Activated CD4-positive, alpha-beta memory T cell treated with anti-CD3 and anti-CD28 coated beads, Interleukin-2, amount 10 ng/mL, durations not matched to agents 7 days and 5 days (primary cell): ENCODE measurements around the gene RIPPLY3. TPM values are rescaled to one million over a fixed set of nuclear protein-coding genes. Genes with fewer than 3 reads are reported as not detected.
"Not testable (repeated sequence)": the region's sequence is repeated elsewhere in the genome, so short reads cannot be mapped to it uniquely, and the experiment has no call there.

Source experiments
- CTCF ChIA-PET: fragments of 350-600 bp; sonication (Branson Sonifier 250); formaldehyde crosslinking; loops from one replicate; lab custom pipeline; 2021; ENCODE audit warnings: antibody characterized with exemption, inconsistent platforms; lab: Charles Lee
- POLR2A ChIA-PET: fragments of 350-600 bp; sonication (Branson Sonifier 250); formaldehyde crosslinking; loops from one replicate; lab custom pipeline; 2021; ENCODE audit warnings: antibody characterized with exemption; lab: Charles Lee
- DNase-seq: peaks from one replicate; pipeline ENCODE4 v3.0.0-alpha.2; 2020
- H3K27ac Mint-ChIP-seq: one replicate; pipeline ENCODE4 v1.8.0; 2021; ENCODE audit warnings: mild to moderate bottlenecking, mixed read lengths
- H3K27me3 Mint-ChIP-seq: one replicate; pipeline ENCODE4 v1.8.0; 2021; ENCODE audit warnings: mixed read lengths
- H3K36me3 Mint-ChIP-seq: one replicate; pipeline ENCODE4 v1.8.0; 2021; ENCODE audit warnings: low read depth, mixed read lengths
- H3K4me1 Mint-ChIP-seq: one replicate; pipeline ENCODE4 v1.8.0; 2021; ENCODE audit warnings: mixed read lengths
- H3K4me3 Mint-ChIP-seq: one replicate; pipeline ENCODE4 v1.8.0; 2021; ENCODE audit warnings: mild to moderate bottlenecking, mixed read lengths
- H3K9me3 Mint-ChIP-seq: one replicate; pipeline ENCODE4 v1.8.0; 2021; ENCODE audit warnings: mixed read lengths
- total RNA-seq, 2 experiments: library from RNA; stranded (reverse); gene quantifications; one replicate each; pipeline ENCODE4 v1.2.3, GENCODE V29; 2021

The RIPPLY3 gene
- total RNA-seq, 2 experiments from 2014 or later = not detected

GRCh38 chr21:37002851-37003250, 3.7 kb upstream of the RIPPLY3 start:
- DNase-seq, H3K9me3 Mint-ChIP-seq, POLR2A ChIA-PET, H3K27ac Mint-ChIP-seq, H3K36me3 Mint-ChIP-seq, H3K4me3 Mint-ChIP-seq, H3K27me3 Mint-ChIP-seq: not testable (repeated sequence)
- CTCF ChIA-PET = interaction anchor here (0.8 to 5.1 kb wide), 2 partner anchors 13 to 24 kb away, joined by 3 to 22 read pairs; no protein-coding TSS in a partner anchor
- peaks cover 15% of the 10 kb centered on the region for H3K4me1 Mint-ChIP-seq

DNA sequence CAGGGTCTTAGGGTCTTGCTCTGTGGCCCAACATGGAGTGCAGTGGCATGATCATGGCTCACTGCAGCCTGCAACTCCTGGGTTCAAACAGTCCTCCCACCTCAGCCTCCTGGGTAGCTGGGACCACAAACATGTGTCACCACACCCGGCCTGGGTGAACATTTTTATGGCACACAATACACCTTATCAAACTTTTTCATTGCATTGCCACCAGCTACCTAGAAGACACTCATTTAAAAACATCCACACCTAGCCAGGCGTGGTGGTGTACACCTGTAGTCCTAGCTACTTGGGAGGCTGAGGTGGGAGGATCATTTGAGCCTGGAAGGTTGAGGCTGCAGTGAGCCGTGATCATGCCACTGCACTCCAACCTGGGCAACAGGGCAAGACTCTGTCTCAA, 2.6 kb upstream of the RIPPLY3 start:
- POLR2A ChIA-PET, H3K9me3 Mint-ChIP-seq, H3K27ac Mint-ChIP-seq, DNase-seq, H3K36me3 Mint-ChIP-seq, H3K4me3 Mint-ChIP-seq: not testable (repeated sequence)
- CTCF ChIA-PET = interaction anchor here (0.9 kb wide), 1 partner anchor 38 kb away, joined by 6 read pairs; no protein-coding TSS in a partner anchor
- Mint-ChIP-seq H3K4me1 (peaks cover 15% of the 10 kb centered on the region), H3K27me3 (peaks cover 14% of the 10 kb centered on the region)

- ChIA-PET POLR2A (interaction anchor here (0.6 kb wide), 1 partner anchor 33 kb away, joined by 3 read pairs; no protein-coding TSS in a partner anchor), CTCF (interaction anchor here (1.8 kb wide), 1 partner anchor 16 kb away, joined by 10 read pairs; no protein-coding TSS in a partner anchor)
- no peaks in the 10 kb centered on the region for H3K9me3 Mint-ChIP-seq
- no peak for DNase-seq
- peaks cover 22% of the 10 kb centered on the region for H3K4me1 Mint-ChIP-seq
- H3K4me3 Mint-ChIP-seq = peak overlapping the region; percentile 41
- H3K27me3 Mint-ChIP-seq = peaks cover 24% of the 10 kb centered on the region
- H3K27ac Mint-ChIP-seq = no peak overlapping the region
- H3K36me3 Mint-ChIP-seq = no peaks in the 10 kb centered on the region
Observed at GRCh38 chr21:37005548-37006485, 685 bp upstream of the RIPPLY3 start.

- no peak overlapping the region for H3K4me3 Mint-ChIP-seq
- H3K27ac Mint-ChIP-seq = no peak overlapping the region
- H3K36me3 Mint-ChIP-seq = no peaks in the 10 kb centered on the region
- H3K27me3 Mint-ChIP-seq = peaks cover 28% of the 10 kb centered on the region
- CTCF ChIA-PET = interaction anchor here (0.7 to 1.5 kb wide), 2 partner anchors 32 to 872 kb away, joined by 3 read pairs; no protein-coding TSS in a partner anchor
- peaks cover 14% of the 10 kb centered on the region for H3K4me1 Mint-ChIP-seq
- POLR2A ChIA-PET = no interaction called here
- no peaks in the 10 kb centered on the region for H3K9me3 Mint-ChIP-seq
- no peak for DNase-seq
Observed at GRCh38 chr21:37008724-37009123, 2.2 kb downstream of the RIPPLY3 start.

- Mint-ChIP-seq H3K4me3 (peak overlapping the region; percentile 58), H3K9me3 (no peaks in the 10 kb centered on the region), H3K27me3 (peaks cover 28% of the 10 kb centered on the region), H3K36me3 (no peaks in the 10 kb centered on the region), H3K4me1 (peaks cover 14% of the 10 kb centered on the region), H3K27ac (no peak overlapping the region)
- DNase-seq = peak; percentile 80
- POLR2A ChIA-PET = interaction anchor here (0.6 kb wide), 1 partner anchor 389 kb away, joined by 3 read pairs; no protein-coding TSS in a partner anchor
- CTCF ChIA-PET = interaction anchor here (0.7 to 2.2 kb wide), 18 partner anchors 9 to 379 kb away, joined by 3 to 14 read pairs (median 4); no protein-coding TSS in a partner anchor
Observed at GRCh38 chr21:37009740-37010341, 3.3 kb downstream of the RIPPLY3 start.

GRCh38 chr21:37017951-37018679, 11.6 kb downstream of the RIPPLY3 start:
- Mint-ChIP-seq H3K27me3 (peaks cover 6% of the 10 kb centered on the region), H3K4me1 (no peaks in the 10 kb centered on the region), H3K27ac (no peak overlapping the region), H3K9me3 (no peaks in the 10 kb centered on the region), H3K36me3 (no peaks in the 10 kb centered on the region), H3K4me3 (no peak overlapping the region)
- ChIA-PET CTCF (interaction anchor here (1.2 kb wide), 1 partner anchor 8 kb away, joined by 3 read pairs; no protein-coding TSS in a partner anchor), POLR2A (no interaction called here)
- DNase-seq = no peak

DNA sequence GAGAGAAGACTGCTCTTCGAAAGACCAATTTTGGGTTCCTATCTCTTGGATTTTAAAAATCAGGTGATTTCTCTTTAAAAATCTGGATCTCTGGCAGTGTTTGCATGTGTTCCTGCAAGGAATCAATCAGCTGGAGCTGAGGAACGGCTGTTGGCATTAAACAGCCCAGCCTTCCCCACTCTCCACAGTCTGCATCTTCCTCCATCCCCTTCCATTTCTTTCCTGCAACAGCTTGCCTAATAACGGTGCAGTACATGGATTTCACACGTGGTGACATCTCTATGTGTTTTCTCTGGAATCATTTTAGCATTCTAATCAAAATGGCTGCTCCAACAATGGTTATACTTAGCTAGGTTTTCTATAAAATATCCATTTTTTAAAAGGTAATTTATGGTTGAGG, 20.0 kb downstream of the RIPPLY3 start:
- Mint-ChIP-seq H3K36me3 (no peaks in the 10 kb centered on the region), H3K9me3 (no peaks in the 10 kb centered on the region), H3K27me3 (peaks cover 6% of the 10 kb centered on the region), H3K27ac (no peak overlapping the region), H3K4me1 (no peaks in the 10 kb centered on the region), H3K4me3 (no peak overlapping the region)
- CTCF ChIA-PET = interaction anchor here (0.6 to 1.4 kb wide), 2 partner anchors 16 to 50 kb away, joined by 3 read pairs; no protein-coding TSS in a partner anchor
- POLR2A ChIA-PET = no interaction called here
- no peak for DNase-seq

DNA sequence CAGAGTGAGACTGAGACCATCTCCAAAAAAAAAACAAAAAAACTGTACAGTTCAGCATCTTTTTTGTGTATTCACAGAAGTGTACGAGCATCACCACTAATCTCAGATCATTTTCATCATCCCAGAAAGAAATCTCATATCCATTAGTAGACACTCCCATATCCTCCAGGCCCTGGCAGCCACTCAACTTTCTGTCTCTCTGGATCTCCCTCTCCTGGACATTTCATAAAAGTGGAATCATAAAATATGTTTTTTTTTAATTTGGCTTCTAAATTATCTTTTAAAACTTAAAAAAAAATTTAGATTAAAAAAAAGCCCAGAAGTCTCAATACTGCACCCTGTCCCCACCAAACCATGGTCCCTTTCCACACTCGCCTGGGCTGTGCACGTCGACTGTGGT, 22.1 kb downstream of the RIPPLY3 start:
- no peaks in the 10 kb centered on the region for H3K36me3 Mint-ChIP-seq
- ChIA-PET POLR2A (no interaction called here), CTCF (no interaction called here)
- peaks cover 7% of the 10 kb centered on the region for H3K27me3 Mint-ChIP-seq
- no peaks in the 10 kb centered on the region for H3K9me3 Mint-ChIP-seq
- no peak overlapping the region for H3K4me3 Mint-ChIP-seq
- DNase-seq = no peak
- H3K4me1 Mint-ChIP-seq = peaks cover 2% of the 10 kb centered on the region
- no peak overlapping the region for H3K27ac Mint-ChIP-seq

DNA sequence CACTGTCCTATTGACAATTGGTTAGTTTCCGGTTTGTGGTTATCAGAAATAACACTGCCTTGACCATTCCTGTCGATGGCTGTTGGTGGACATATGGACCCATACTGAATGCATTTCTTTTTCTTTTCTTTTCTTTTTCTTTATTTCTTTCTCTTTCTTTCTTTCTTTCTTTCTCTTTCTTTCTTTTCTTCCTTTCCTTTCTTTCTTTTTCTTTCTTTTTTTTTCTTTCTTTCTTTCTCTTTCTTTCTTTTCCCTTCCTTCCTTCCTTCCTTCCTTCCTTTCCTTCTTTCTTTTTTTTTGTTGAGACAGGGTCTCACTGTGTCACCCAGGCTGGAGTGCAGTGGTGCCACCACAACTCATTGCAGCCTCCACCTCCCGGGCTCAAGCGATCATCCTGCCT, 24.4 kb downstream of the RIPPLY3 start:
- no peak for DNase-seq
- peaks cover 7% of the 10 kb centered on the region for H3K27me3 Mint-ChIP-seq
- H3K36me3 Mint-ChIP-seq = no peaks in the 10 kb centered on the region
- peaks cover 2% of the 10 kb centered on the region for H3K4me1 Mint-ChIP-seq
- ChIA-PET CTCF (no interaction called here), POLR2A (interaction anchor here (0.7 kb wide), 1 partner anchor 219 kb away, joined by 3 read pairs; no protein-coding TSS in a partner anchor)
- no peak overlapping the region for H3K27ac Mint-ChIP-seq
- H3K4me3 Mint-ChIP-seq = no peak overlapping the region
- no peaks in the 10 kb centered on the region for H3K9me3 Mint-ChIP-seq

DNA sequence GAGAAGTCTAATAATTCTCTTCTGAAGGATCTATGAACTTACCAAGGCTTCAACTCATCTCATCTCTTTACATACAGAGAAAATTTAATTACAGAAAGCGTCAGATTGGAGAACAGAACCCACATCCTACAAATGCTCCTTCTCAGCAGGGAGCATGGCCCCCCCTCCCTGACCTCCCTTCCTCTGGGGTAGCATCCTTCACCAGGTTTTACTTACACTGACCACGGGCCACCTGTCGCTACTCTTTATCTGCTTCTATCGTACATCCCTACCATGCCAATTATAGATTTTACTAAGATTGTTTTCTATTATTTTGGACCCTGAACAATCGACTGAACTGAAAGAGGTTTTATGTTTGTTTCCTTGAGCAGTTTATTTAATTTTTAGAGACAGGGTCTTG, 25.8 kb downstream of the RIPPLY3 start:
- ChIA-PET POLR2A (no interaction called here), CTCF (interaction anchor here (0.6 kb wide), 1 partner anchor 300 kb away, joined by 3 read pairs; no protein-coding TSS in a partner anchor)
- Mint-ChIP-seq H3K4me3 (no peak overlapping the region), H3K27ac (no peak overlapping the region), H3K4me1 (peaks cover 2% of the 10 kb centered on the region), H3K9me3 (no peaks in the 10 kb centered on the region), H3K36me3 (no peaks in the 10 kb centered on the region), H3K27me3 (peaks cover 9% of the 10 kb centered on the region)
- DNase-seq = no peak

DNA sequence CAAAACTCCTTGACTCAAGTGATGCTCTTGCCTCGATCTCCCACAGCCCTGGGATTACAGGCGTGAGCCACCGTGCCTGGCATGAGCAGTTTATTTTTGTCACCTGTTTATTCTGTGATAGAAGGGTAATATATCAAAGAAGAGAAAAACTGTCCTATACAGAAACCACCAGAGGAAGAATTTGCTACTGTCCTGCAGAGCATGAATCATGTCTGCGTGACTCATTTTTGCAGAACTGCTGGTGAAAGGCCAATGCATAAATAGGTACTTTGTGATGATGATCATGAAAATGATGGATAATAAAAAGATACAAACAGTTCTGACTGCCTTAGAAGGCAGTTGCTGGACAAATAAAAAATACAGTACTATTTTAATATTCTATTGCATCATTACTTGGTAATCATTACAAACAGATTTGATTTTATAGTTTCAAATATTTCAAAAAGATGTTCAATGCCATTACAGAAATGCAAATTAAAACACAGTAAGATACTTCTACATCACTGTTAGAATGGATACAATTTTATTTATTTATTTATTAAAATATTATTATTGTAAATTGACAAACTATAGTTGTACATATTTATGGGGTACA, 26.5 kb downstream of the RIPPLY3 start:
- CTCF ChIA-PET = no interaction called here

GRCh38 chr21:37034394-37034793, 27.9 kb downstream of the RIPPLY3 start:
- H3K4me3 Mint-ChIP-seq, H3K9me3 Mint-ChIP-seq, H3K27ac Mint-ChIP-seq, H3K36me3 Mint-ChIP-seq, POLR2A ChIA-PET, H3K4me1 Mint-ChIP-seq, CTCF ChIA-PET, DNase-seq: not testable (repeated sequence)
- H3K27me3 Mint-ChIP-seq = peaks cover 11% of the 10 kb centered on the region

More for the DNA sequence above, 26.5 kb downstream of the RIPPLY3 start:
- H3K27ac Mint-ChIP-seq = no peak overlapping the region
- peaks cover 11% of the 10 kb centered on the region for H3K27me3 Mint-ChIP-seq
- DNase-seq = no peak
- no peaks in the 10 kb centered on the region for H3K36me3 Mint-ChIP-seq
- no peak overlapping the region for H3K4me3 Mint-ChIP-seq
- H3K9me3 Mint-ChIP-seq = no peaks in the 10 kb centered on the region
- POLR2A ChIA-PET = no interaction called here
- H3K4me1 Mint-ChIP-seq = peaks cover 2% of the 10 kb centered on the region
